HepG2 (cell line): Measurements from ENCODE around the gene TUBB4B. TPM values are rescaled to one million over a fixed set of nuclear protein-coding genes. Genes with fewer than 3 reads are reported as not detected.

ENCODE experiments used
- AHR ChIP-seq: IDR thresholded peaks from 2 replicates; pipeline ENCODE4 v1.6.1; 2018; ENCODE audit warnings: missing genetic modification reagents, missing compliant biosample characterization
- CBFB ChIP-seq: sonication (generic); formaldehyde crosslinking; IDR thresholded peaks from 2 replicates; pipeline ENCODE4 v1.4.0; 2020; ENCODE audit warnings: missing genetic modification reagents
- CC2D1A ChIP-seq: sonication (generic); formaldehyde crosslinking; IDR thresholded peaks from 2 replicates; pipeline ENCODE4 v1.8.1; 2023; ENCODE audit warnings: mild to moderate bottlenecking, missing genetic modification reagents
- CHD2 ChIP-seq: IDR thresholded peaks from 2 replicates; pipeline ENCODE4 v1.6.1; 2011; ENCODE audit warnings: low read depth, low read length, improper control_type of control experiment
- NAIF1 ChIP-seq: sonication (generic); formaldehyde crosslinking; IDR thresholded peaks from 2 replicates; pipeline ENCODE4 v1.5.0; 2020; ENCODE audit warnings: mild to moderate bottlenecking, missing genetic modification reagents, borderline replicate concordance
- PCBP2 ChIP-seq: fragments of 200-400 bp; formaldehyde crosslinking; optimal IDR thresholded peaks from 2 replicates; pipeline ENCODE3; 2018; ENCODE audit warnings: low read length, low read depth; ENCODE audit not compliant: poor library complexity, severe bottlenecking
- RAD21 ChIP-seq: fragments of 450-650 bp; formaldehyde crosslinking; IDR thresholded peaks from 2 replicates; pipeline ENCODE4 v1.5.0; 2020; ENCODE audit warnings: mild to moderate bottlenecking
- ZNF207 ChIP-seq: fragments of 450-650 bp; IDR thresholded peaks from 2 replicates; pipeline ENCODE4 v1.6.1; 2016; ENCODE audit warnings: antibody characterized with exemption, borderline replicate concordance
- ZNF318 ChIP-seq: sonication (generic); formaldehyde crosslinking; IDR thresholded peaks from 2 replicates; pipeline ENCODE4 v1.4.0; 2020; ENCODE audit warnings: mild to moderate bottlenecking, missing genetic modification reagents
- ZNF431 ChIP-seq: sonication (generic); formaldehyde crosslinking; IDR thresholded peaks from 2 replicates; pipeline ENCODE4 v1.9.0; 2022; ENCODE audit warnings: missing genetic modification reagents, low read depth, mild to moderate bottlenecking, borderline replicate concordance
- ZNF772 ChIP-seq: sonication (generic); formaldehyde crosslinking; IDR thresholded peaks from 2 replicates; pipeline ENCODE4 v1.5.0; 2020; ENCODE audit warnings: mild to moderate bottlenecking, missing genetic modification reagents
- ZNF891 ChIP-seq: sonication (generic); formaldehyde crosslinking; IDR thresholded peaks from 2 replicates; pipeline ENCODE4 v1.5.0; 2020; ENCODE audit warnings: mild to moderate bottlenecking, missing genetic modification reagents
- polyA plus RNA-seq, 8 experiments: library from polyadenylated mRNA; depleted of rRNA in 3 of 8; stranded (reverse) in 7 of 8; unstranded in 1 of 8; fragments of >200 nt; fragmentation: Illumina TruSeq in 4 of 8; extraction: Trizol in 4 of 8; gene quantifications; 2 replicates each; pipeline versions ENCODE4 v1.2.1 to v1.2.3, GENCODE V29; 2011 to 2016; ENCODE audit warnings: low read depth in 4 of 8, missing spikeins in 1 of 8, mixed read lengths in 1 of 8; ENCODE audit not compliant: insufficient read depth in 1 of 8
- total RNA-seq, 5 experiments: library from RNA; depleted of rRNA; stranded (reverse); fragments of >200 nt; fragmentation: Illumina TruSeq; extraction: Trizol; gene quantifications; 2 replicates each; pipeline ENCODE4 v1.2.3, GENCODE V29; 2016; ENCODE audit warnings: low read depth in 1 of 5
- TF ChIP-seq, protein P1 (sequence below): sonication (generic); formaldehyde crosslinking; conservative IDR thresholded peaks from 2 replicates; pipeline ENCODE4 v1.8.1; 2023; ENCODE audit warnings: missing genetic modification reagents
- TF ChIP-seq, protein P2 (sequence below): sonication (generic); formaldehyde crosslinking; IDR thresholded peaks from 2 replicates; pipeline ENCODE4 v1.4.0; 2020; ENCODE audit warnings: missing genetic modification reagents, mild to moderate bottlenecking, borderline replicate concordance

TUBB4B gene
- total and polyA plus RNA-seq, 2 of the 13 experiments (the other 11 are each of a cell fraction or from before 2014, with no cell fraction given) = 182 to 412 TPM

GRCh38 chr9:137254624-137255447 lies 13.7 kb downstream of the TUBB4B start, which contains the start of gene NELFB (continued):
- TF ChIP-seq CC2D1A = no peak
- peak; percentile 34; the same call in 1 of the 2 replicates for TF ChIP-seq CHD2
- TF ChIP-seq ZNF318 (CRISPR knock-in tag) = no peak
- no peak for TF ChIP-seq AHR
- no peak for TF ChIP-seq ZNF772 (CRISPR knock-in tag)
- TF ChIP-seq CBFB = no peak; the same call in 1 of the 2 replicates
- TF ChIP-seq, protein P1, sequence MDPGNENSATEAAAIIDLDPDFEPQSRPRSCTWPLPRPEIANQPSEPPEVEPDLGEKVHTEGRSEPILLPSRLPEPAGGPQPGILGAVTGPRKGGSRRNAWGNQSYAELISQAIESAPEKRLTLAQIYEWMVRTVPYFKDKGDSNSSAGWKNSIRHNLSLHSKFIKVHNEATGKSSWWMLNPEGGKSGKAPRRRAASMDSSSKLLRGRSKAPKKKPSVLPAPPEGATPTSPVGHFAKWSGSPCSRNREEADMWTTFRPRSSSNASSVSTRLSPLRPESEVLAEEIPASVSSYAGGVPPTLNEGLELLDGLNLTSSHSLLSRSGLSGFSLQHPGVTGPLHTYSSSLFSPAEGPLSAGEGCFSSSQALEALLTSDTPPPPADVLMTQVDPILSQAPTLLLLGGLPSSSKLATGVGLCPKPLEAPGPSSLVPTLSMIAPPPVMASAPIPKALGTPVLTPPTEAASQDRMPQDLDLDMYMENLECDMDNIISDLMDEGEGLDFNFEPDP (CRISPR knock-in tag) = no peak
- TF ChIP-seq, protein P2, sequence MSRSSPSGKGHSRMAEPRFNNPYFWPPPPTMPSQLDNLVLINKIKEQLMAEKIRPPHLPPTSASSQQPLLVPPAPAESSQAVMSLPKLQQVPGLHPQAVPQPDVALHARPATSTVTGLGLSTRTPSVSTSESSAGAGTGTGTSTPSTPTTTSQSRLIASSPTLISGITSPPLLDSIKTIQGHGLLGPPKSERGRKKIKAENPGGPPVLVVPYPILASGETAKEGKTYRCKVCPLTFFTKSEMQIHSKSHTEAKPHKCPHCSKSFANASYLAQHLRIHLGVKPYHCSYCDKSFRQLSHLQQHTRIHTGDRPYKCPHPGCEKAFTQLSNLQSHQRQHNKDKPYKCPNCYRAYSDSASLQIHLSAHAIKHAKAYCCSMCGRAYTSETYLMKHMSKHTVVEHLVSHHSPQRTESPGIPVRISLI (CRISPR knock-in tag) = no peak
- TF ChIP-seq ZNF891 (CRISPR knock-in tag) = 0 out of 2 replicates have a peak, but pooled peaks have one; percentile 65
- TF ChIP-seq RAD21 = peak; percentile 45; the same call in 1 of the 2 replicates
- TF ChIP-seq PCBP2 = no peak
- TF ChIP-seq NAIF1 (CRISPR knock-in tag) = no peak
- no peak for TF ChIP-seq ZNF207
- TF ChIP-seq ZNF431 (CRISPR knock-in tag) = no peak
